K562 (cell line): ENCODE results near the gene EDN2. TPM values are rescaled to one million over a fixed set of nuclear protein-coding genes. Genes with fewer than 3 reads are reported as not detected.
A peak's percentile ranks its signal among the peaks of the same experiment; 100 is the strongest.

Experiments
- BRD4 ChIP-seq: fragments of 200-600 bp; sonication (generic); IDR thresholded peaks from 2 replicates; pipeline ENCODE4 v1.6.1; 2017; ENCODE audit warnings: inconsistent platforms
- CHCHD3 ChIP-seq: fragments of 250-450 bp; sonication (Bioruptor Pico); IDR thresholded peaks from 2 replicates; pipeline ENCODE4 v2.1.2; 2022; ENCODE audit warnings: mild to moderate bottlenecking
- DMBX1 ChIP-seq: fragments of 250-450 bp; sonication (Bioruptor Pico); IDR thresholded peaks from 2 replicates; pipeline ENCODE4 v1.8.0; 2022; ENCODE audit warnings: inconsistent platforms, mild to moderate bottlenecking, moderate library complexity, borderline replicate concordance
- FOXK2 ChIP-seq, 2 experiments: fragments of 450-650 bp; IDR thresholded peaks in 1 of 2; conservative IDR thresholded peaks in 1 of 2; 2 replicates each; pipeline ENCODE4 v1.6.1; 2016; ENCODE audit warnings: low read depth in 2 of 2, mild to moderate bottlenecking in 1 of 2
- HNRNPH1 ChIP-seq: fragments of 200-400 bp; formaldehyde crosslinking; optimal IDR thresholded peaks from 2 replicates; pipeline ENCODE3; 2017; ENCODE audit warnings: low read depth, mild to moderate bottlenecking, low read length, moderate library complexity
- HNRNPK ChIP-seq: fragments of 200-400 bp; formaldehyde crosslinking; IDR thresholded peaks from one replicate; pipeline ENCODE4 v1.6.1; 2018; ENCODE audit warnings: mild to moderate bottlenecking, low read depth, low read length; ENCODE audit not compliant: poor library complexity, severe bottlenecking
- NBN ChIP-seq: fragments of 450-650 bp; IDR thresholded peaks from 2 replicates; pipeline ENCODE4 v1.6.1; 2016; ENCODE audit warnings: low read depth, mild to moderate bottlenecking
- PHB ChIP-seq: fragments of 250-450 bp; sonication (Bioruptor Pico); IDR thresholded peaks from 2 replicates; pipeline ENCODE4 v1.5.0; 2021
- POU5F1 ChIP-seq: fragments of 150-350 bp; IDR thresholded peaks from 2 replicates; pipeline ENCODE4 v1.6.1; 2014; ENCODE audit warnings: borderline replicate concordance, low read length, low read depth, mild to moderate bottlenecking; ENCODE audit not compliant: partially characterized antibody
- RUNX1 ChIP-seq: sonication (generic); IDR thresholded peaks from 2 replicates; pipeline ENCODE4 v1.6.1; 2016; ENCODE audit warnings: antibody characterized with exemption, low read depth
- SMARCE1 ChIP-seq: fragments of 450-650 bp; IDR thresholded peaks from 2 replicates; pipeline ENCODE4 v1.7.1; 2016; ENCODE audit warnings: mild to moderate bottlenecking
- SREBF2 ChIP-seq: sonication (generic); formaldehyde crosslinking; IDR thresholded peaks from 2 replicates; pipeline ENCODE4 v1.4.0; 2020; ENCODE audit warnings: mild to moderate bottlenecking, missing genetic modification reagents
- ZEB2 ChIP-seq: fragments of 450-650 bp; IDR thresholded peaks from 2 replicates; pipeline ENCODE4 v1.6.1; 2016
- ZFP36 ChIP-seq: fragments of 150-350 bp; IDR thresholded peaks from 2 replicates; pipeline ENCODE4 v1.6.1; 2018; ENCODE audit warnings: low read length, low read depth; ENCODE audit not compliant: partially characterized antibody
- ZKSCAN8 ChIP-seq: fragments of 200-800 bp; sonication (Bioruptor generic); IDR thresholded peaks from 2 replicates; pipeline ENCODE4 v1.6.1; 2016; ENCODE audit warnings: missing genetic modification characterization, missing compliant biosample characterization
- ZNF121 ChIP-seq: sonication (generic); formaldehyde crosslinking; conservative IDR thresholded peaks from 2 replicates; pipeline ENCODE4 v1.8.0; 2022; ENCODE audit warnings: missing genetic modification reagents
- ZNF197 ChIP-seq: fragments of 200-800 bp; sonication (Bioruptor generic); IDR thresholded peaks from 2 replicates; pipeline ENCODE4 v1.6.1; 2016; ENCODE audit warnings: low read depth, missing genetic modification characterization, missing compliant biosample characterization
- ZNF217 ChIP-seq: sonication (generic); formaldehyde crosslinking; IDR thresholded peaks from 2 replicates; pipeline ENCODE4 v1.8.0; 2022; ENCODE audit warnings: mild to moderate bottlenecking, missing genetic modification reagents
- ZNF274 ChIP-seq: IDR thresholded peaks from 2 replicates; pipeline ENCODE4 v1.6.1; 2011; ENCODE audit warnings: low read depth, mild to moderate bottlenecking, low read length, moderate library complexity, borderline replicate concordance
- ZNF347 ChIP-seq: fragments of 450-650 bp; formaldehyde crosslinking; IDR thresholded peaks from 2 replicates; pipeline ENCODE4 v1.4.0; 2020; ENCODE audit warnings: low read depth, mild to moderate bottlenecking, moderate library complexity
- ZNF384 ChIP-seq: IDR thresholded peaks from 2 replicates; pipeline ENCODE4 v1.6.1; 2012; ENCODE audit warnings: low read depth, low read length, improper control_type of control experiment
- ZNF551 ChIP-seq: fragments of 250-450 bp; sonication (Bioruptor Pico); IDR thresholded peaks from 2 replicates; pipeline ENCODE4 v1.5.0; 2021; ENCODE audit warnings: mild to moderate bottlenecking, moderate library complexity
- ZSCAN32 ChIP-seq: fragments of 450-650 bp; formaldehyde crosslinking; IDR thresholded peaks from 2 replicates; pipeline ENCODE4 v1.4.0; 2020; ENCODE audit warnings: mild to moderate bottlenecking, moderate library complexity
- polyA plus RNA-seq, 8 experiments: library from polyadenylated mRNA; depleted of rRNA in 4 of 8; stranded (reverse) in 5 of 8; unstranded in 3 of 8; fragments of >200 nt; fragmentation: Nextera tagmentation in 2 of 8; fragmentation: Illumina TruSeq in 1 of 8; extraction: Ambion mirVana in 2 of 8; extraction: Trizol in 1 of 8; gene quantifications; 2 replicates each; pipeline versions ENCODE4 v1.2.1 to v1.2.3, GENCODE V29; 2011 to 2014; ENCODE audit warnings: inconsistent platforms in 1 of 8, missing spikeins in 1 of 8
- total RNA-seq, 7 experiments: library from RNA; depleted of rRNA in 6 of 7; stranded (reverse); fragments of >200 nt in 6 of 7; fragmentation: Illumina TruSeq in 2 of 7; extraction: Trizol in 2 of 7; gene quantifications; 2 replicates each; pipeline versions ENCODE4 v1.2.1 to v1.2.3, GENCODE V29; 2011 to 2021; ENCODE audit warnings: low replicate concordance in 1 of 7
- TF ChIP-seq, protein P1 (sequence below): fragments of 450-650 bp; conservative IDR thresholded peaks from 2 replicates; pipeline ENCODE4 v1.6.1; 2016; ENCODE audit warnings: missing genetic modification characterization, low read depth, mild to moderate bottlenecking, control low read depth, missing compliant biosample characterization
- TF ChIP-seq, protein P2 (sequence below), 2 experiments: fragments of 450-650 bp in 1 of 2; sonication (generic) in 1 of 2; formaldehyde crosslinking in 1 of 2; IDR thresholded peaks in 1 of 2; conservative IDR thresholded peaks in 1 of 2; 2 replicates each; pipeline versions ENCODE4 v1.6.1 to v1.8.1; 2016 to 2023; ENCODE audit warnings: mild to moderate bottlenecking in 2 of 2, moderate library complexity in 2 of 2, inconsistent platforms in 1 of 2, missing genetic modification reagents in 1 of 2
- TF ChIP-seq, protein P3 (sequence below): fragments of 250-450 bp; sonication (Bioruptor Pico); IDR thresholded peaks from 2 replicates; pipeline ENCODE4 v1.5.0; 2021

Gene EDN2
- total and polyA plus RNA-seq, 9 of the 15 experiments (the other 6 are each of a cell fraction or from before 2014, with no cell fraction given): not detected

DNA sequence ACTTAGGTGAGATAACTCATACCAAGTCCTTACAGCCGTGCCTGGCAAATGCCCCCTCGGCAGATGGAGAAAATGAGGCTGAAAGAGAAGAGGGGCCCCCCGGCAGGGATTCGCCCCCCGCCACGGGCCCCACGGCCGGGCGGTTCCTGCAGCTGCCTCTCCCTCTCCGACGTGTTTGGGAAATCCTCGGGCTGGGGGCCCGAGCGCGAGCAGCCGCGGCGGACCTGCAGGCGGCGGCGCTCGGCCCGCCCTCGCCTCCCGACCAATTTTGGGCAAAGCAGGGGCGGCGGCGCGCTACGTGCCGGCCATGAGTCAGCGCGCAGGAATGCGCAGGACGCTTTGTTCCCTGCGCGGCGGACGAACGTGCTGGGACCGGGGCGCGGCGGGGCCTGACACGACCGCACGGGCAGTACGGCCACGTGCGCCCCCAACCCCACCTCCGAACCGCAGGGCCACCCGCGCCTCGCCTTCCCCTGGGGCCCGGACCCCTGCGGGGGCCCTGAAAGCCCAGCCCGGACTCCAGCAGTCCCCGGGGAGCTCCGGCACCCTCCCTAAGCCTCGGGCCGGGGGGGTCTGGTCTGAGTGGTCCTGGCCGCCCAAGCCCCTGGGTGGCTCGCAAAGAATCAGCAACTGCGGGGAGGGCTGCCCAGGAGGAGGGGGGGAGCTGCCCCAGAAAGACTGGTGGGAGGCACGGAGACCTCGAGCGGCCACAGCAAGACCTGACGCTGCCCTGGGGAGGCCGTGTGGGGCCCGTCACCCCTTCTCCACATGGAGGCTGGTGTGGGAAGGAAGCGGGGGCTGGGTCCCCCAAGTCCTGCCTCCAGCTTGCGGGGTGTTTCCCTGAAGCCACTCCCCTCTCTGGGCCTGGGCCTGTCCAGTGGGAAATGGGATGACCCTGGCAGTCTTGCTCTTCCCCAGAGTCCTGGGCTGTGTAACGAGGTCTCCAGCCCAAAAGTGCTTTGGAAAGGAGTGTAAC is 11.9 kb upstream of the EDN2 start (continued):
- no peak for TF ChIP-seq ZNF121 (CRISPR knock-in tag)
- TF ChIP-seq ZNF551: no peak
- no peak for TF ChIP-seq ZNF217 (CRISPR knock-in tag)
- peak; percentile 79; the same call in 1 of the 2 replicates for TF ChIP-seq ZEB2
- TF ChIP-seq, protein P1, sequence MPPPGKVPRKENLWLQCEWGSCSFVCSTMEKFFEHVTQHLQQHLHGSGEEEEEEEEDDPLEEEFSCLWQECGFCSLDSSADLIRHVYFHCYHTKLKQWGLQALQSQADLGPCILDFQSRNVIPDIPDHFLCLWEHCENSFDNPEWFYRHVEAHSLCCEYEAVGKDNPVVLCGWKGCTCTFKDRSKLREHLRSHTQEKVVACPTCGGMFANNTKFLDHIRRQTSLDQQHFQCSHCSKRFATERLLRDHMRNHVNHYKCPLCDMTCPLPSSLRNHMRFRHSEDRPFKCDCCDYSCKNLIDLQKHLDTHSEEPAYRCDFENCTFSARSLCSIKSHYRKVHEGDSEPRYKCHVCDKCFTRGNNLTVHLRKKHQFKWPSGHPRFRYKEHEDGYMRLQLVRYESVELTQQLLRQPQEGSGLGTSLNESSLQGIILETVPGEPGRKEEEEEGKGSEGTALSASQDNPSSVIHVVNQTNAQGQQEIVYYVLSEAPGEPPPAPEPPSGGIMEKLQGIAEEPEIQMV (tag): no peak
- no peak for TF ChIP-seq ZNF274
- TF ChIP-seq ZFP36: peak; percentile 62
- no peak for TF ChIP-seq ZNF197 (CRISPR knock-in tag)
- no peak for TF ChIP-seq ZKSCAN8 (CRISPR knock-in tag)
- no peak; the same call in 1 of the 2 replicates for TF ChIP-seq DMBX1 (CRISPR knock-in tag)
- no peak for TF ChIP-seq HNRNPH1
- no peak for TF ChIP-seq ZNF384
- TF ChIP-seq FOXK2 (conservative IDR thresholded peaks at IDR 0.05 in 1 of 2, IDR thresholded peaks at IDR 0.05 in 1 of 2; ENCODE audit: low read depth in 2 of 2): no peak; a peak in 1 of 4 replicates
- TF ChIP-seq POU5F1: no peak
- TF ChIP-seq PHB: no peak
- no peak for TF ChIP-seq RUNX1
- TF ChIP-seq HNRNPK: no peak
- TF ChIP-seq ZNF347: no peak
- TF ChIP-seq ZSCAN32 (CRISPR knock-in tag): no peak
- no peak for TF ChIP-seq BRD4
- TF ChIP-seq SREBF2 (CRISPR knock-in tag): no peak
- TF ChIP-seq, protein P2, sequence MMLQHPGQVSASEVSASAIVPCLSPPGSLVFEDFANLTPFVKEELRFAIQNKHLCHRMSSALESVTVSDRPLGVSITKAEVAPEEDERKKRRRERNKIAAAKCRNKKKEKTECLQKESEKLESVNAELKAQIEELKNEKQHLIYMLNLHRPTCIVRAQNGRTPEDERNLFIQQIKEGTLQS (IDR thresholded peaks at IDR 0.05): peak; percentile 94
- TF ChIP-seq, protein P2 (CRISPR knock-in tag; conservative IDR thresholded peaks at IDR 0.05): peak; percentile 98
- no peak for TF ChIP-seq SMARCE1
- TF ChIP-seq, protein P3, sequence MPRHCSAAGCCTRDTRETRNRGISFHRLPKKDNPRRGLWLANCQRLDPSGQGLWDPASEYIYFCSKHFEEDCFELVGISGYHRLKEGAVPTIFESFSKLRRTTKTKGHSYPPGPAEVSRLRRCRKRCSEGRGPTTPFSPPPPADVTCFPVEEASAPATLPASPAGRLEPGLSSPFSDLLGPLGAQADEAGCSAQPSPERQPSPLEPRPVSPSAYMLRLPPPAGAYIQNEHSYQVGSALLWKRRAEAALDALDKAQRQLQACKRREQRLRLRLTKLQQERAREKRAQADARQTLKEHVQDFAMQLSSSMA: no peak
- no peak for TF ChIP-seq NBN
- TF ChIP-seq CHCHD3 (CRISPR knock-in tag): no peak
